DOHH2 (cell line): ENCODE measurements around the gene COL11A2.

Experiments
- CTCF ChIP-seq: fragments of 200-600 bp; sonication (generic); IDR thresholded peaks from one replicate; pipeline ENCODE4 v1.5.1; 2014; ENCODE audit warnings: antibody characterized with exemption, mild to moderate bottlenecking, low read depth, low read length; ENCODE audit not compliant: poor library complexity, severe bottlenecking
- EZH2phosphoT487 ChIP-seq: fragments of 200-600 bp; sonication (generic); IDR thresholded peaks from 2 replicates; pipeline ENCODE4 v1.6.1; 2017; ENCODE audit warnings: borderline replicate concordance, mild to moderate bottlenecking, antibody characterized with exemption, low read length, moderate library complexity, mixed read lengths

DNA sequence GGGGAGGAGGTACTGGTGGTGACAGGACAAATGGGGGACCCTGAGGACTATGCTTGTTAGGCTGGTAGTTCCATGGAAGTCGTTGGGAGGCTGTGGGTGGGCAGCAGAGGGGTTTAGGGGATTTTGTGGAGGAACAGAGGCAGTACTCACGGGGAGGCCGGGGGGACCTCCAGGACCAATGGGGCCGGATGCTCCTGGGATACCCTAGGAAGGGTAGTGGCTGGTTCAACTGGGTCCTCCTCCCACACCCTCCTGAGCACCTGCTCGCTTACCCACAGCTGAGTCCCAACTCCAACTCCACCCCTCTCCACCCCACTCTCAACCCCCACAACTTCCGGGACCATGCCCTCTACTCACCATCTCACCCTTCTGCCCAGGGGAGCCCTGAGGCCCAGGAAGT, 25.9 kb downstream of the COL11A2 start:
- TF ChIP-seq CTCF: no peak
- TF ChIP-seq EZH2phosphoT487: no peak
